Glutamatergic neuron (in vitro differentiated cells): ENCODE data around the gene CSPG4. TPM values are rescaled to one million over a fixed set of nuclear protein-coding genes. Genes with fewer than 3 reads are reported as not detected.

Experiments
- DNase-seq: peaks from one replicate; pipeline ENCODE4 v3.0.0; 2022
- H3K27ac Mint-ChIP-seq: one replicate; pipeline ENCODE4 v1.8.0; 2020; ENCODE audit warnings: mild to moderate bottlenecking, mixed read lengths, inconsistent platforms; ENCODE audit not compliant: unreplicated experiment
- H3K27me3 Mint-ChIP-seq: one replicate; pipeline ENCODE4 v1.8.0; 2020; ENCODE audit warnings: mild to moderate bottlenecking, moderate library complexity, mixed read lengths, inconsistent platforms; ENCODE audit not compliant: unreplicated experiment
- H3K36me3 Mint-ChIP-seq: one replicate; pipeline ENCODE4 v1.8.0; 2020; ENCODE audit warnings: mild to moderate bottlenecking, mixed read lengths, inconsistent platforms; ENCODE audit not compliant: unreplicated experiment
- H3K4me1 Mint-ChIP-seq: one replicate; pipeline ENCODE4 v1.8.0; 2020; ENCODE audit warnings: mild to moderate bottlenecking, low read depth, mixed read lengths, inconsistent platforms; ENCODE audit not compliant: unreplicated experiment
- H3K4me3 Mint-ChIP-seq: one replicate; pipeline ENCODE4 v1.8.0; 2020; ENCODE audit warnings: mild to moderate bottlenecking, mixed read lengths, inconsistent platforms; ENCODE audit not compliant: unreplicated experiment
- H3K9me3 Mint-ChIP-seq: one replicate; pipeline ENCODE4 v1.8.0; 2020; ENCODE audit warnings: mild to moderate bottlenecking, moderate library complexity, mixed read lengths, inconsistent platforms; ENCODE audit not compliant: unreplicated experiment
- total RNA-seq: library from RNA; stranded (reverse); fragmentation: NEBNext Ultra II Directional; extraction: Animal tissue kit (Norgen Biotek cat#: 25700); gene quantifications from one replicate; pipeline ENCODE4 v1.2.1, GENCODE V29; 2021; ENCODE audit not compliant: unreplicated experiment
- TF ChIP-seq, protein P1 (sequence below): fragments of 200-600 bp; sonication (generic); IDR thresholded peaks from one replicate; pipeline ENCODE4 v1.5.0; 2021; ENCODE audit not compliant: partially characterized antibody, unreplicated experiment

The CSPG4 gene
- total RNA-seq, 1 donor from 2014 or later, result 1.1 TPM

DNA sequence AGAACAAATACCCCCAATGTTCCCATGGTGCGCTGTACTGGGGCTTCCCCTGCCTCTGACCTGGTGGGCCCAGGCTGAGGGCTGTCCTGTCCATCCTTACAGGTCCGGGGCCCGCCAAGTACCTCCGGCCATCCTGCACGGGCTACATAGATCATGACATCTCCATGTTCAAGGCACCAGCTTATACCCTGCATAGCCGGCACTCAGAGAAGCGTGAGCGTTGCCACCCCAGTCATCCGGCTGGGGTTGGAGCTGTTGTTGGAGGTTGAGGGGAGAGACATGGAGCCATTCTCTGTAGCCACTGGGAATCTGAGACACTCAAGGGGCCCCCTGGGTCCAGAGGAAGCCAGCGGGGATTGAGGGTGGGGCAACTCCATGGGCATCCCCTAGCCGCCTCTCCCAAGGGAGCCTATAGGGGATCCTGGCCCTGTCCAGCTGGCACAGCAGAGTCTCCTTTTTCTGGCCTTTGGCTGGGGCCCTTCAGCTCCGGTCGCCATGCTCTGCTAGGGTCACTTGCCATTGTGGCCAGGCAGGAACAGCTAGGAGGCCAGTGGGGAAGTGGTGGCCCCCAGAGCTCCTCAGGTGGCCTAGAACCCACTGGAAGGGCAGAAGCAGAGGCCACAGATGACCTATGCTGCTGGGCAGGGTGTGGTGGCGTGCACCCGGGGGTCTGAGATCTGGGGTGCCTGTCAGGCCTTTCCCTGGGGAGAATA, 12.5 kb upstream of the CSPG4 start:
- no peak overlapping the region for H3K27ac Mint-ChIP-seq
- TF ChIP-seq, protein P1, sequence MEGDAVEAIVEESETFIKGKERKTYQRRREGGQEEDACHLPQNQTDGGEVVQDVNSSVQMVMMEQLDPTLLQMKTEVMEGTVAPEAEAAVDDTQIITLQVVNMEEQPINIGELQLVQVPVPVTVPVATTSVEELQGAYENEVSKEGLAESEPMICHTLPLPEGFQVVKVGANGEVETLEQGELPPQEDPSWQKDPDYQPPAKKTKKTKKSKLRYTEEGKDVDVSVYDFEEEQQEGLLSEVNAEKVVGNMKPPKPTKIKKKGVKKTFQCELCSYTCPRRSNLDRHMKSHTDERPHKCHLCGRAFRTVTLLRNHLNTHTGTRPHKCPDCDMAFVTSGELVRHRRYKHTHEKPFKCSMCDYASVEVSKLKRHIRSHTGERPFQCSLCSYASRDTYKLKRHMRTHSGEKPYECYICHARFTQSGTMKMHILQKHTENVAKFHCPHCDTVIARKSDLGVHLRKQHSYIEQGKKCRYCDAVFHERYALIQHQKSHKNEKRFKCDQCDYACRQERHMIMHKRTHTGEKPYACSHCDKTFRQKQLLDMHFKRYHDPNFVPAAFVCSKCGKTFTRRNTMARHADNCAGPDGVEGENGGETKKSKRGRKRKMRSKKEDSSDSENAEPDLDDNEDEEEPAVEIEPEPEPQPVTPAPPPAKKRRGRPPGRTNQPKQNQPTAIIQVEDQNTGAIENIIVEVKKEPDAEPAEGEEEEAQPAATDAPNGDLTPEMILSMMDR, result no peak
- H3K27me3 Mint-ChIP-seq, result peaks cover 6% of the 10 kb centered on the region
- H3K9me3 Mint-ChIP-seq, result peaks cover 2% of the 10 kb centered on the region
- no peak overlapping the region for H3K4me3 Mint-ChIP-seq
- peaks cover 8% of the 10 kb centered on the region for H3K4me1 Mint-ChIP-seq
- H3K36me3 Mint-ChIP-seq, result no peaks in the 10 kb centered on the region
- DNase-seq, result no peak

DNA sequence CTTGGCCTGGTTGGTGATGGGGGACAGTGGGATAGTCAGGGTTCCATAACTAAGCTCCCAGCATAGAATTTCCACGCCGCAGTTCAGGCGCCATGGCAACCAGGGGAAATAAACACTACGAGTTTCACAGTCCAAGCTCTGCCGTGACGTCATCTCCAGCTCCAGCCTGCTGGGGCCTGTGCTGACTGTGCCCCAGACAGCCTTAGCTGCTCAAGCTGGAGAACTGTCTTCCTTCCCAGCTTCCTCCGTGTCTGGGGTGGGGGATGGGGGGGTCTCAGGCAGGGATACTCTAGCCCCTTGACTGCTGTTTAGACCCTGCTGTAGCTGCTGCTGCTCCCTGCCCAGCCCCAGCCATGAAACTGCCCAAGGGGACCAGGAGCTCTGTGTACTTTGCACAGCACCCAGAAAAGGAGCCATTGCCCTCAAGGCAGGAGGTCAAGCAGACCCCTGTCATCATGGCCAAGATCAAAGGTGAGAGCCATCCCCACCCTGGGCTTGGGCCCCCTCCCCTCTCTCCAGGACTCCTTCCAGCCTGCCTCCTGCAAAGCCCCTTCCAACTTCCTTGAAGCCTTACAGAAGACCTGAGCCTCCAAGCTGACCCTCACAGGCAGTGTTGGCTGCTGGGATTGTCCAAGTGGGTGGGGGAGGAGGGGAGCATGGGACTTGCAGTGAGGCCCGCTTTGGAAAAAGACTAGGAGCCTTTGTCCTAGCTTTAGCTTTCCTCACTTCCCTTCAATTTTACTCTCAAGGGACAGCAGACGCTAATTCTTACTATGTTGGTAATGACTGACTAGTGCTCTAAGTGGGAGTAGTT, 11.4 kb upstream of the CSPG4 start:
- DNase-seq, result peak; percentile 58
- H3K36me3 Mint-ChIP-seq, result no peaks in the 10 kb centered on the region
- peaks cover 2% of the 10 kb centered on the region for H3K9me3 Mint-ChIP-seq
- no peak overlapping the region for H3K4me3 Mint-ChIP-seq
- peaks cover 6% of the 10 kb centered on the region for H3K27me3 Mint-ChIP-seq
- no peak overlapping the region for H3K27ac Mint-ChIP-seq
- H3K4me1 Mint-ChIP-seq, result peaks cover 8% of the 10 kb centered on the region
- TF ChIP-seq, protein P1, result no peak

DNA sequence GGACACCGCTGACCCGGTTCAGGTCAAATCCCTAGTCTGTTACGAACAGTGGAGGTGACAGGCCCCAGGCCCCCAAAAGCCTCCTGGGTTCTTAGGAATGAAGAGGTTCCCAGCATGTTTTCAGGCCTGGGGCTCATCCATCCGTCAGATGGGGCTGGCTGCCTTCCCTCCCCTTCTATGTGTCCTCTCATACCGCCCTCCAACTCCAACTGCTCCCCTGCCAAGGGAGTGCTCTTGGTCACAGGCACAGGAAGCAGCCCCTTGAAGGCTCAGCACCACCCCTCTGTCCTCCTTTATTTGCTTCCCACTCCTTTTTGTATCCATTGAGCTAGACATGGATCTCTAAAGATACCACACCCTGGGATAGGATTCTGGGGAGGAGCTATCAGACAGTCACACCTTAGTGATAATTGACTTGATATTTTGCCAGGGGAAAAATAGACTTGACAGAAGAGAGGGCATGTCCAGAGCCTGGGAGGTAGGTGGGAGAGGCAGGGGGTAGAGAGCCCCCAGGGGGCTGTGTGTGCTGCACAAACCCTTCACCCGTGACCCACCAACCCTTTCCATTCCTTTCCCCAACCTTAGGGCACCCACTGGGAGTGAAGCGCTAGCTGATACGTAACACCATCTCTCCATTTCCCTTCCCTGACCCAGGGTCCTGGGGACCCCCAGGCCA, 10.7 kb upstream of the CSPG4 start:
- no peak for DNase-seq
- Mint-ChIP-seq H3K27me3 (peaks cover 6% of the 10 kb centered on the region), H3K4me3 (no peak overlapping the region), H3K9me3 (peaks cover 2% of the 10 kb centered on the region), H3K36me3 (no peaks in the 10 kb centered on the region), H3K27ac (no peak overlapping the region), H3K4me1 (peaks cover 8% of the 10 kb centered on the region)
- TF ChIP-seq, protein P1, result no peak

DNA sequence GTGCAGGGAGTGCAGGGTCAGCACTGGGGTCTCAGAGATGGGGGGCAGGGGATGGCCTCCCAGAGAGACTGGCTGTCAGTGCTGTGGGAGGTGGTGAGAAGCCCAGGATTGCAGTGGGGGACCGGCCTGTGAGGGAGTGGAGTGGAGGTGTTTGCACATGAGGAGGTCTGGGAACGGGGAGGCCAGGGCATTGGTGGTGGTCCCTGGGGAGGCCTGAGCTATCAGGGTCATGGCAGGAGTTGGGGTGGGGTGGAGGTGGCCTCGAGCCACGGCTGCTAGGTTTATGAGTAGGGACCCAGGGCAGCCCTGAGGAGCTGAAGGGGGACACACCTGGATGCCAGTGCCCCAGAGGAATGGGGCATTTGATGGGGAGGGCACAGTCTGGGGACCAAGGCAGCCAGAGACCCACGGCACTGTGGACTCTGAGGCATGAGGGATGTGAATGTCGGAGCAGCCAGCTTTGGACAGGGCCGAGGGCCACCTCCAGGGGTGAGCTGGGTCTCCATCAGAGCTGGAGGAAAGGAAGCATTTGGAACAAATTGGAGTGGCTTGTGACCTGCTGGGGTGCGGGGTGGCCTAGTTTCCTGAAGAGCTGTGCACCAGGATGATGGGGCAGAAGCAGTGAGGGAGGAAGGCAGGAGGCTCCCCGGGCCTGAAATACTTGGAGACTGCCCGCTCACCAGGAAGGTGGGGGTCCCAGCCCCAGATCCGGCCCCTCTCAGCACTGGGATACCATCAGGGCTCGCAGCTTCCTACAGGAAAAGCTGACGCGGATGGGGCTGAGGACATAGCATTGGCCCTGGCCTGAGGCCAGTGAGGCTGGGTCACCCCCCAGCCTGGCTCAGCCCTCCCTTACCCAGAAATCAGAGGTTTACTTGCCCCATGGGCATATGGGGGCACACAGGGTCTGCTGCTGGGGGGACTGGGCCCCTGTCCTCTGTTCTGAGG, 9.5 kb upstream of the CSPG4 start:
- Mint-ChIP-seq H3K27ac (peak overlapping the region; percentile 70), H3K9me3 (peaks cover 3% of the 10 kb centered on the region), H3K4me3 (no peak overlapping the region), H3K27me3 (peaks cover 4% of the 10 kb centered on the region), H3K4me1 (peaks cover 8% of the 10 kb centered on the region), H3K36me3 (no peaks in the 10 kb centered on the region)
- DNase-seq, result peak; percentile 13
- TF ChIP-seq, protein P1, result no peak
